Aorta (tissue), 5 donors: ENCODE measurements around the gene CYP1B1. TPM values are rescaled to one million over a fixed set of nuclear protein-coding genes. Genes with fewer than 3 reads are reported as not detected.
"Not testable (repeated sequence)": the region's sequence is repeated elsewhere in the genome, so short reads cannot be mapped to it uniquely, and the experiment has no call there.

Experiments
- ATAC-seq: fragments of 200-7000 bp; cut with Tn5 transposase; one replicate; pipeline ENCODE4 v1.9.1; 2022; ENCODE audit warnings: moderate library complexity; ENCODE audit not compliant: low FRiP score
- DNase-seq, 2 donors: peaks; one replicate each; pipeline ENCODE4 v3.0.0-alpha.2; 2020
- H3K27ac ChIP-seq, 2 donors: one replicate each; pipeline ENCODE4 v1.5.1; 2013; ENCODE audit warnings: low read length in 2 of 2, mild to moderate bottlenecking in 2 of 2, moderate library complexity in 2 of 2, control low read depth in 1 of 2, inconsistent platforms in 1 of 2, low read depth in 1 of 2
- H3K27me3 ChIP-seq, 2 donors: one replicate each; pipeline ENCODE4 v1.6.1; 2013; ENCODE audit warnings: control low read depth in 1 of 2, low read length in 1 of 2, mild to moderate bottlenecking in 1 of 2, moderate library complexity in 1 of 2; ENCODE audit not compliant: insufficient read depth in 2 of 2, control insufficient read depth in 1 of 2
- H3K36me3 ChIP-seq, 2 donors: one replicate each; pipeline ENCODE4 v1.6.1; 2013; ENCODE audit warnings: control low read depth in 1 of 2, low read length in 1 of 2, mild to moderate bottlenecking in 1 of 2; ENCODE audit not compliant: insufficient read depth in 2 of 2, control insufficient read depth in 1 of 2
- H3K4me1 ChIP-seq, 2 donors: one replicate each; pipeline ENCODE4 v1.6.1; 2013; ENCODE audit warnings: low read length in 2 of 2, control low read depth in 1 of 2, mild to moderate bottlenecking in 1 of 2, moderate library complexity in 1 of 2; ENCODE audit not compliant: insufficient read depth in 2 of 2, control insufficient read depth in 1 of 2
- H3K4me3 ChIP-seq, 2 donors: one replicate each; pipeline ENCODE4 v1.5.1; 2013; ENCODE audit warnings: low read length in 2 of 2, control low read depth in 1 of 2, mild to moderate bottlenecking in 1 of 2
- H3K9me3 ChIP-seq: one replicate; pipeline ENCODE4 v1.6.1; 2013; ENCODE audit warnings: mild to moderate bottlenecking, low read length; ENCODE audit not compliant: control insufficient read depth
- WGBS, 2 donors: extraction: QIAGEN DNeasy Blood & Tissue Kit; methylation state at CpG; one replicate each; pipeline ENCODE4 v1.1.7; 2013; 5-methylcytosine and 5-hydroxymethylcytosine counted together
- intact Hi-C, 2 donors: fragments of 100-400 bp; cut with DNase I; formaldehyde crosslinking; loops; one replicate each; pipeline versions ENCODE4 v1.14.2 to v1.15.0; 2022
- polyA plus RNA-seq, 2 donors: library from polyadenylated mRNA; stranded (reverse); fragments of 200-250 nt; gene quantifications; one replicate each; pipeline ENCODE4 v1.2.3, GENCODE V29; 2013
- total RNA-seq, 2 donors: library from RNA; stranded (reverse); fragmentation: NEBNext Ultra II Directional; extraction: Animal tissue kit (Norgen Biotek cat#: 25700); gene quantifications; one replicate each; pipeline ENCODE4 v1.2.1, GENCODE V29; 2021
- donor health status: healthy with polysubstance abuse.
- donor health status: Bipolar disorder and iron deficiency.
- donor health status: DM: no; HTN: no; CAD: no.
- donor health status: DM: no; HTN: no; CAD: no.
- donor health status: DM: yes; HTN: yes; CAD: no.

CYP1B1 gene
- total and polyA plus RNA-seq, 4 donors, result 7.3 to 115 (median 62.0) TPM

DNA sequence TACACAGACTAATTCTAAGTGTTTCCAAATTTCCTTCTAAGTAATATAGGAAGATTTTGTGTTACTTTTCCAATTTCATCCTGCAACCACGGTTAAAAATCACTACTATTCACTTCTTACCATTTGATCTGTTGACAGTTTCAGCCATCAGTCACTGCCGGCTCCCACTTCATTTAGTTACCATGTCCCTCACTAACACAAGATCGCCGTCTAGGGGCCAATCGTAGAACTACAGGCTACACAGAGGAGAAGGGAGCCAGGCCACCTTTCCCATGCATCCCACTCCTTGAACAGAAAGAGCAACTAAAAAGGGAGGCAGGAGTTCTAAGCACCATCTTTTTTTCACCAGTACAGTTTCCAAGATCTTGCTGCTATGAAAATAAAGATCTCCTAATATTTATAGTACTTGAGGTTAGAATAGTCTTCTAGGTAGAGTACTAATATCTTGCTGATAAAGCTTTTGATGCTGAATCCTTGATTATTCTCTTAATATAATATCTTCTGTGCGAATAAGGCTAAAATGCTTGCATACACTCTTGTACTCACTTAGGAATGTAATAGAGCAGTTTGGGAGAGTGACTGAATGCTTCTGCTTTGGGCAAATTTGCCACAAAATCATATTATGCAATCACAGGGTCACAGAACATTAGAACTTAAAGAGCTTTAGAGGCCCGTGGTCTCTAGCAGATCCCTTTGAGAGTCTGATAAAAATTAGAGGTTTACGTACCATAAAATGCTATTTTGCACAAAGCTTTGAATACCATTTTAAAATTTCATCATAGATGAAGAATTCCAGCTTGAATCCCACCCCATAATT lies 39.5 kb upstream of the CYP1B1 start:
- WGBS, 2 donors, result 37 to 41% methylated on average over 8 of the region's 8 CpGs
- Histone ChIP-seq H3K4me1 (no peaks in the 10 kb centered on the region), H3K4me3 (no peak overlapping the region), H3K27me3 (no peaks in the 10 kb centered on the region), H3K27ac (no peak overlapping the region), H3K36me3 (no peaks in the 10 kb centered on the region), H3K9me3 (no peaks in the 10 kb centered on the region)
- DNase-seq, result peak; percentile 84 to 89
- intact Hi-C loops, result loop anchor here in 1 of 2 donors (10.0 kb wide), 2 partner anchors 119 to 131 kb away; no protein-coding TSS in a partner anchor
- peak; percentile 83 for ATAC-seq

DNA sequence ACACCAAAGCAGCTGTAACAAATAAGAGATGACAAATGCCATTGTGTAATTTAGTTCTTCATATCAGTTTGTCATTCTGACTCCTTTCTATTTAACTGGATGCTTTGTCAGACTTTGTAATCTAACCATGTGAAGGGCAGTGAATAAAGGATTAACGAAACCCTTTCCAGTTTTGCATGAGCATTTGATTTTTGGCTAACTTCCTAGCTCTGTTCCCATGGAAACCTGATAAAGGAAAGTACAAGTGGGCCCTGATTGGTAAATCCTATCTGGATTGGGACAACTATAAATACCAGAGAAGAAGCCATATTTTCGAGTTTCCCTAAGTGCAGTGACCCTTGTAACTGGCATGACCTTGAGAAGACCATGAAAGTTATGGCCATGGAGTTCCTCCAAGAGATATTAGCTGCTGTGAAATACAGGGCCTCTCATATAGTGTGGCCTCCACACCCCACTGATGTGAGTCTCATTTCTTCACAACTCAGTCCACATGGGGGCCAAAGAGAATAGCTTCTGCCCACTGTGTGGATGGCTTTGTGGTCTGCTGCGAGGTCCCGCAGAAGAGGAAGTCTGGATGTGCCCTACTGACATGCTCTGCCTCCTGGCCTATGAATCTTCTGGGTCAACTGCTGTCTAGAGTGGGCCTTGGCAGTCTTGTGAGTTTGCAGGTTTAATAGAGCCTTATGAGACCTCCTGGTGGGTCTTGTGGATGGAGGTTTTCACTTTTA lies 38.2 kb upstream of the CYP1B1 start:
- Histone ChIP-seq H3K9me3 (no peaks in the 10 kb centered on the region), H3K27me3 (no peaks in the 10 kb centered on the region), H3K36me3 (no peaks in the 10 kb centered on the region), H3K27ac (no peak overlapping the region), H3K4me3 (no peak overlapping the region), H3K4me1 (no peaks in the 10 kb centered on the region)
- DNase-seq (no peak), ATAC-seq (no peak)
- 67% methylated on average over 4 of the region's 4 CpGs for WGBS, 2 donors
- intact Hi-C loops, result loop anchor here in 1 of 2 donors (10.0 kb wide), 2 partner anchors 121 to 129 kb away; no protein-coding TSS in a partner anchor

DNA sequence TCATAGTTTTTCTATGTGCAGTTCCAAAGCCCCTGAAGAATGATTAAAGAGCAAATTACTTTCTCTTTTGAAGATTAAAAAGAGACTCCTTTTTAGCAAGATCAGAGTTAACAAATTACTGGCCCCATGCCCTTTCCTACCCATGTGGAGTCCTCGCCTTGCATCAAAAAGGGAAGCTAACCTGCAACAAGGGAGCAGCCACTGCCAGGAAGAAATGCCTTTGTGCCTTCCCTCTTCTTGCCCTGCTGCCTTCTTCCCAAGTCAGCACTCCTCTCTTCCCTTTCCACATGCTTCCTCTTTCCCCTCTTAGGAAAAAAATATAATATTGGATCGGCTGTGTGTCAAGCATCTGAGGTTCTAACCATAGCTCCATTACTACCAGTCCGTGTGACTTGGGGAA lies 37.1 kb upstream of the CYP1B1 start:
- ATAC-seq (no peak), DNase-seq (no peak)
- H3K27ac ChIP-seq, result no peak overlapping the region
- H3K36me3 ChIP-seq, result no peaks in the 10 kb centered on the region
- no peaks in the 10 kb centered on the region for H3K4me1 ChIP-seq
- H3K9me3 ChIP-seq, result no peaks in the 10 kb centered on the region
- no peak overlapping the region for H3K4me3 ChIP-seq
- 74 to 81% methylated on average over 3 of the region's 3 CpGs for WGBS, 2 donors
- intact Hi-C loops, result loop anchor here in 1 of 2 donors (10.0 kb wide), 2 partner anchors 122 to 128 kb away; no protein-coding TSS in a partner anchor
- no peaks in the 10 kb centered on the region for H3K27me3 ChIP-seq

DNA sequence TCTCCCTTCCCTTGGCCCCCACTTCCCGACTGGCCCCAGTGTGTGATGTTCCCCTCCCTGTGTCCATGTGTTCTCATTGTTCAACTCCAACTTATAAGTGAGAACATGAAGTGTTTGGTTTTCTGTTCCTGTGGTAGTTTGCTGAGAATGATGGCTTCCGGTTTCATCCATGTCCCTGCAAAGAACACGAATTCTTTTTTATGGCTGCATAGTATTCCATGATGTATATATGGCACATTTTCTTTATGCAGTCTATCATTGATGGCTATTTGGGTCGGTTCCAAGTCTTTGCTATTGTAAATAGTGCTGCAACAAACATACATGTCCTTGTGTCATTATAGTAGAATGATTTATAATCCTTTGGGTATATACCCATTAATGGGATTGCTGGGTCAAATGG lies 35.4 kb upstream of the CYP1B1 start:
- WGBS, 2 donors, result 87 to 89% methylated on average over 4 of the region's 4 CpGs
- intact Hi-C loops, result loop anchor here in 1 of 2 donors (10.0 kb wide), 2 partner anchors 123 to 127 kb away; no protein-coding TSS in a partner anchor

GRCh38 chr2:38109732-38110181 lies 33.8 kb upstream of the CYP1B1 start:
- intact Hi-C loops, result loop anchor here in 1 of 2 donors (10.0 kb wide), 2 partner anchors 125 kb away; no protein-coding TSS in a partner anchor
- no peak overlapping the region for H3K27ac ChIP-seq
- WGBS, 2 donors, result 49 to 54% methylated on average over 4 of the region's 4 CpGs
- no peaks in the 10 kb centered on the region for H3K27me3 ChIP-seq
- no peaks in the 10 kb centered on the region for H3K36me3 ChIP-seq
- ATAC-seq (no peak), DNase-seq (no peak)
- no peaks in the 10 kb centered on the region for H3K4me1 ChIP-seq
- no peak overlapping the region for H3K4me3 ChIP-seq
- no peaks in the 10 kb centered on the region for H3K9me3 ChIP-seq

More for the DNA sequence above, 35.4 kb upstream of the CYP1B1 start:
- not testable (repeated sequence) for ATAC-seq, H3K27ac ChIP-seq, DNase-seq, H3K4me3 ChIP-seq, H3K36me3 ChIP-seq, H3K4me1 ChIP-seq, H3K9me3 ChIP-seq, H3K27me3 ChIP-seq

DNA sequence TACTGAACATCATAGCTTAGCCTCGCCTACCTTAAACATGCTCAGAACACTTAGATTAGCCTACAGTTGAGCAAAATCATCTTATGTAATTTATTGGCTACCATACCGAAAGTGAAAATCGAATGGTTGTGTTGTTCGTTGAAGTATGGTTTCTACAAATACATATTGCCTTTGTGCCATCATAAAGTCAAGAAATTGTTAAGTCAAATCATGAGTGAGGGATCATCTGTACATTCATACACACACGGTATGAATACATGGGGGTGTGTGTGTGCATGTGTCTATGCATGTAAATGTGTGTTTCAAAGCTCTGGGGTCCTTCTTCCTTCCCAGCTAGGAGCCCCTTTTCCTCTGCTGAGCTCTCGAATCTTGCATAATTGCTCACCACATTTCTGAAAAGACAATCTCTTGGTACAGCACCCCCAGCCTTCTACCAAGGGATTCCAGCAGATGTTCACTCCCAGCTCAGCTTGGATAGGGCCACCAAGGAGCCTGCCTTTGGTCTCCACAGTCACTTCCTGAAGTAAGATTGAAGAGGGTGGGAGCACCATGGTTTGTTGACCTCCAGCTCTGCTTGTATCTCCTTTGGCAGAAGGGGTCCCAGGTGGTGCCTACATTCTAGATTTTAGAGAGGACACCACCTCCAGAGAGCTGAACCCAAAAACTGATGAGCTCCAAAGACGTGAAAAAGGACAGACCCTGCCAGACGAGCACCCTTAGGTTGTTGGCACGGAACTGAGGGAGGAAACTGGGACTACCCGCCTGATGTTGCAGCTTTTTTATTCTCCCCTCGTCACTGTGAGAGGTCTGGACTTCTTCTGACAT lies 33.2 kb upstream of the CYP1B1 start:
- Histone ChIP-seq H3K36me3 (no peaks in the 10 kb centered on the region), H3K27me3 (no peaks in the 10 kb centered on the region), H3K4me1 (no peaks in the 10 kb centered on the region), H3K9me3 (no peaks in the 10 kb centered on the region), H3K4me3 (no peak overlapping the region), H3K27ac (no peak overlapping the region)
- ATAC-seq, result no peak
- intact Hi-C loops, result no loop called here
- no peak for DNase-seq
- 88 to 90% methylated on average over 11 of the region's 11 CpGs for WGBS, 2 donors

- no peak overlapping the region for H3K4me3 ChIP-seq
- DNase-seq (no peak), ATAC-seq (no peak)
- 94% methylated on average over 17 of the region's 17 CpGs for WGBS, 2 donors
- intact Hi-C loops, result no loop called here
- H3K36me3 ChIP-seq, result no peaks in the 10 kb centered on the region
- H3K4me1 ChIP-seq, result no peaks in the 10 kb centered on the region
- H3K9me3 ChIP-seq, result no peaks in the 10 kb centered on the region
- no peaks in the 10 kb centered on the region for H3K27me3 ChIP-seq
- H3K27ac ChIP-seq, result no peak overlapping the region
These were observed 31.9 kb upstream of the CYP1B1 start for GRCh38 chr2:38107738-38108410.
